ENCODE data around the gene SLC12A6.

The SLC12A6 gene

DNA sequence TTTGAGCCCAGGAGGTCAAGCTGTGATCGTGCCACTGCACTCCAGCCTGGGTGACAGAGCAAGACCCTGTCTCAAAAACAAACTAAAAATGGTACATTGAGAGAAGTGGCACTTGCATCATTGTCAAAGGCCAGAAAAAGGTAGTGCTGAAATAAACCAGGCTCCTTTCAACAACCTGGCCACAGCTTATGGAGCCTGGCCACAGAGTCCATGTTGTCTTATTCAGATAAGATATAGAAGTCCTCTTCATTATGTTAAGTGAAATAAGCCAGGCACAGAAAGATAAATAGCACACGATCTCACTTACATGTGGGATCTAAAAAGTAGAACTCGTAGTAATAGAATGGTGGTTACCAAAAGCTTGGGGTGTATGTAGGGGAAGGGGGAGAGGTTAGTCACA, 78.0 kb downstream of the SLC12A6 start:
- DNase-seq (ENCODE audit: low read depth in 2 of 2) = no peak

DNA sequence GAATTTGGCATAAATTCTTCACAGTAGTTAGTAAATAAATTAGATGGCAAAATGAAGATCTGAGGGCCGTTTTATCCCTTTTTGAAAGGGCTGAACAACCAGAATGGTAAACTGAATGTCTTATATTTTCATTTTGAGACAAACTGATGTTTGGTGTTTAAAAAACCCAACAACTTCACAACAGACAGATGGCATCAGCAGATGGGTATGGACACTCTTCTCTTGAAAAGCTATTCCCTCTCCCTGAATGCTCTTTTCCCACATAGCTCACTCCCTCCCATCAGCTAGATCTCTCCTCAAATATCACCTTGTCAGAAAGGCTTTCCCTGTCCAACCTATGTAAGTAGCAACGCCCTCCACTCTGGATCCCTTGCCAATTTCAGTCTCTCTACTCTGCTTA, 79.4 kb downstream of the SLC12A6 start:
- DNase-seq (ENCODE audit: low read depth in 2 of 2) = no peak

DNA sequence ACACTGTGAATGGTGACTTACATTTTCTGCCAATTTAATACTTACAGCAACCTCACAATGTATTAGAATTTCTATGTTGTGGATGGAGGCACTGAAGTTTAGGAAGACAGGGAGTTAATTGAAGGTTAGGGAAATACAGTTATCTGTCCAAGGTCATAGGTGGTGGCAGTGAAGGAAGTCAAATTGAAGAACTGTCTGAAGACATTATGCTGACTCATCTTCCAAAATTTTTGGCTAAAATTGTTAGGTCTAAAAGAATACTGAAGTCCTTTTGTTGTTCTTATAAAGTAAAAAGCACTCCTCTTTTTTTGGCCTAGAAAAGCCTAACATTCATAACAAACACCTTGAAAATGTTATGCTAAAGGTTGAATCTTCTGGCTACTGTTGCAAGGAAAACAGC, 85.0 kb downstream of the SLC12A6 start:
- no peak for DNase-seq (ENCODE audit: low read depth in 2 of 2)

DNA sequence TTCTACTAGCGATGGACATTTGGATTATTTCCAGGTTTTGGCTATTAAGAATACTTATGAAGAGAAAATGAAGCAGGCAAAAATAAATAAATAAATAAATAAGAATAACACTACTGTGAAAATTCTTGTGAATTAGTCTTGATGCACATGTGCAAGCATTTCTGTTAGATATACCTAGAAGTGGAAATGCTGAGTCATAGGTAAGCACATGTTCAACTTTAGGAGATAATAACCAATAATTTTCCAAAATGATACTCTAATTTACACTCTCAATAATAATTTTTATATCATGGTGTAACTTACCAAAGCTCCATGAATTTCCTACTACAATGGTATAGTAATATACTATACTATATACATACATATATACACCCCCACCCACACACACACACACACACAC, 89.4 kb downstream of the SLC12A6 start:
- DNase-seq (ENCODE audit: low read depth in 2 of 2) = no peak

DNA sequence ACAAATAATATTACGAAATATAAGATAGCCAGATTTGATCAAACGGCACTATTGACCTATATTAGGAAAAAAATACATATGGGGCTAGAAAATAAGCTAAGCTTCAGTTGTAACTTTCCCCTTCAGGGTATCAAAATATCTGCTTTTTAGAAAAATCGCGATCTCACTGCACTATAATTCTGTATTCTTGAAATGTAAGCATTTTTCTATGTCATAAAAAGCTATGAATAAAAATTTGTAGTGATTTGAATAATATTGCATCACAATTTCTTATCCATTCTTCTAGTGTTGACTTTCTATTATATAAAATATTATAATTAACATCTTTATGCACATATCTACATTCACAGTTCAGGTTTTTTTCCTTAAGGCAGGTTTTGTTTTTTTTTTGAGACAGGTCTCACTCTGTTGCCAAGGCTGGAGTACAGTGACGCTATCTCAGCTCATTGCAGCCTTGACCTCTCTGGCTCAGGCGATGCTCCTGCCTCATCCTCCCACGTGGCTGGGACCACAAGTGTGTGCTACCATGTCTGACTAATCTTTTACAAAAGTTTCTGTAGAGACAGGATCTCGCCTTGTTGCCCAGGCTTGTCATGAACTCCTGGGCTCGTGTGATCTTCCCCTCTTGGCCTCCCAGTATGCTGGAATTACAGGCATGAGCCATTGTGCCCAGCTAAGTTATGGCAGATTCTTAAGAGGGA, 91.2 kb downstream of the SLC12A6 start:
- DNase-seq (ENCODE audit: low read depth in 2 of 2) = peak in 1 of 2 donors; percentile 28

DNA sequence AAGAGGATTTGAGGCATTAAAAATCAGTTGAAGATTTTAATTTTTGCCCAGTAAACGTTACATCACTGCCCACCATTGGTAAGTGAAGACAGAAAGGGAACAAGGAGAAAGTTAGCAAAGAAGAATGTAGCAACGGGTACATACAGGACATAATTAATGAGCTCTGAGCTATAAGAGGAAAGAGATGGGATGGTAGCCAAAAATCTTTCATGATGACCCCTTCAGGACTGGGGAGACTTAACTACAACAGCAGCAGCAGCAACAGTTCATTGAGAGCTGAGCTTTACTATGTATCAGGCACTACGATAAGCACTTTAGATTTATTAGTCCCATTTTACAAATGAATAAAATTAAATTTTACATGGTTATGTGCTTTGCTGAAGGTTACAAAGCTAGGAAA, 94.4 kb downstream of the SLC12A6 start:
- no peak for DNase-seq (ENCODE audit: low read depth in 2 of 2)

DNA sequence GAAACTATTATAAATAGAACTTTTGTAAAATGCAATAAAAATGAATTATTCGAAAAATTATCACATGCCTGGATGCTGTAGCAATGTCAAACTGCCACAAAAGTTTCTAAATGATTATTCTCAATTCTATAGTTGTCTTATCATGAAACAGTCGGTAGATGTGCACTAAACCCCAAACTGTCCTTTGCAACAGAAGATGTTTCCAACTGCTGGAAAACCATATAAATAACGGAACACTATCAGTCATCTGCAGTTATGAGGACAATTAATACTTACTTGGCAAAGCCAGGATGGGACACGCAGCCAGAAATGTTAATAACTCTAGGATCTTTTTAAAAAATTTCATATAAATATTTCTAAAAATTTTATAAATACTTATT, 95.3 kb downstream of the SLC12A6 start:
- no peak for DNase-seq (ENCODE audit: low read depth in 2 of 2)

DNA sequence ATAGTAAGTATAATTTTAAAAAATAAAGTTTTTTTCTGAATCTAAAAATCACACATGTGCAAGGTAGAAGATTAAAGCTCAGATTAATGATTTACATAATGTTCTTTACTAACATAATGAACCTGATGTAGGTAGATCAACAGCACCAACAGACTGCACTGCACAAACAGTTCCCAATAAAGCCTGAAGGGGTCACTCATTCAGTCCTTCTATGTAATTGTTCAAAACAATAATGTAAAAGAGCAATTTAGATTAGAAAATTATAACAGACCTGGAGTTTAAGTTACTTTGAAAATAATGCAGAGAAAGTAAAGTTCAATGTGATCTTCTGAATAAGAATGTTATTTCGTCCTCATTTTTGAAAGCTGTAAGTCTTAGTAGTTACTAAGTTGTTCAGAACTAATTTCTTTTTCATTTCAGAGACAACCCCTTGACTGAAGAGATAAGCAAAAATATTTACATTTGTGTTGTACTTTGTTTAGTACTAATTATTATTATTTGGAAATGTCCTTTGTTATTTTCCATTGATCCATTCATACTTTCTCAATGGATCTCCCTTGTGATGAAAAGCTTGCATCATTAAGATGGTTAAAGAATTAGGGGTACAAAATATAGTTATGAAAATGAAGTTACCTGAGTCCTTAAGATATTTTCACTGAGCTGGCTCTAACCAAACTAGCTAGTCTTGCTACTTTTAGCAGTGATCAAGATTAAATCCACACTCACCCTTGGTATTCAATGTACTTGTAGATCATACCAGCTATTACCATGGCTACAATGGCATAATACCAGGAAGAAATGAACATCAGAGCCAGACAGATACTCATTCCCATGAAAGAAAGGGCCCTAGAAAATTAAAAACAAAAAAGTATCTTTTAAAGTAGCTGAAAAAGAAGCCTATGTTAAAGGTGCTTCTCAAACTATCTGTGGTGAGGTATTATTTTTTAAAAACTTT, 95.9 kb downstream of the SLC12A6 start:
- DNase-seq (ENCODE audit: low read depth in 2 of 2) = no peak

DNA sequence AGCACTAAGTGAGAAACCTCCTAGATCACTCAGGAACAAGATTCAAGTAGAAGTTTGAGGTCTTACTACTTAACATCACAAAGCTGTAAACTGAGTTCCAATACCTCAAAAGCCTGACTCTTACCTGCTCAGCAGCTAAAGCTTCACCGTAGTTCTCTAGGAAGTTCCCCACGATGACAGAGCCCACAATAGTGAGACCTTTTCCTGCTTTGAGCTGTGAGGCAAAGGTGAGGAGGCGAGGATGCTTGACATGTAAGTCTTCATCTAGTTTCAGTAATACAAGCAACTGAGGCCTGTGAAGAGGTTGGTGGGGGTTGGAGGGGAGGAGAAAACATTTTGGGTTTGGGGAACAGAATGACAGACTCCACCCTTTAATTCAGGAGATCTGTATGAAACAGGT, 97.0 kb downstream of the SLC12A6 start:
- DNase-seq (ENCODE audit: low read depth in 2 of 2) = no peak

DNA sequence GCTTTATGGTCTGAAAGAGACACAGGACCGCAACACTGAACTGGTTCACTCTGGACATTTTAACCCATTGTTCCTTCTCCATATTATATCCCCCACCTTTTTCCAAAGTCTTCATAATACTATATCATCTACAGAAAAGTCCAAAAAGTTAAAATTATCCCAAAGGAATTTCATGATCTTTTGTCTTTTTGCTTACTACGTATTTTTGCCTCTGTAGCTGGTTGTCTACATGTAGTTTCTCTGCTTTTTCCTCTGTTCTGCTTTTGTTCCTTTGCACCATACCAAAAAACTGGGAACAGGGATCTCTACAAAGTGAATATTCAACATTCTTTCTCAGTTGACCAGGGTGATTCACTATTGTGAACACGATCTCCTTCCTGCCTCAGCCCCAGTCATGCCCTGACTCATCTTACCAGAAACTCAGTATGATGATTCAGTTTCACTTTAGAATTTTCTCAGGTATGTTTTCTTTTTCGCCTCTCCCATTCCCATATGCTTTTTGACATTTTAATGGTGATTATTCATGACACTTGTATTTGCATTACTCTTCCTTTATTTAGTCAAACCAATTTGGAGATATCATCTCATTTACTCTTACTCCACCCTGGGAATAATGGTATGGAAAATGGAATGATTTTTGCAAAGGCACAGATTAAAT, 98.3 kb downstream of the SLC12A6 start:
- DNase-seq (ENCODE audit: low read depth in 2 of 2) = peak in 1 of 2 donors; percentile 28

DNA sequence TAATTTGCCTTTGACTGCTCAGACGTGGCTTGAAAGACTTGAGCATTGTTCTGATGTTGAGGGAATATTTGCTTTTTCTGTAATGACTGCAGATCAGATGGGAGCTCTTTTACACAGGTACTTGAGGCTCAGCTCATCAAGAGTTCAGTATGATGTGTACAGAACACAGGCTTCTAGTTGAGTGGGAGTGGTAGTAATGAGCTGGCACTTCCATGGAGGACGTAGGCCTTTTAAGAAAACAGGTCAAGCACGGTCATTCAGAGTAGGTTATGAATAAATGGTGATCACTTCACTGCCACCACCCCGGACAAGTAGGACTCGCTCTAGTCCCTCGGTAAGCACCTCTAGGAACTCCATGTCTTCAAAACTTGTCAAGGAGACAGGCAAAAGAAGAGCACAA, 104.0 kb downstream of the SLC12A6 start:
- DNase-seq (ENCODE audit: low read depth in 2 of 2) = no peak

DNA sequence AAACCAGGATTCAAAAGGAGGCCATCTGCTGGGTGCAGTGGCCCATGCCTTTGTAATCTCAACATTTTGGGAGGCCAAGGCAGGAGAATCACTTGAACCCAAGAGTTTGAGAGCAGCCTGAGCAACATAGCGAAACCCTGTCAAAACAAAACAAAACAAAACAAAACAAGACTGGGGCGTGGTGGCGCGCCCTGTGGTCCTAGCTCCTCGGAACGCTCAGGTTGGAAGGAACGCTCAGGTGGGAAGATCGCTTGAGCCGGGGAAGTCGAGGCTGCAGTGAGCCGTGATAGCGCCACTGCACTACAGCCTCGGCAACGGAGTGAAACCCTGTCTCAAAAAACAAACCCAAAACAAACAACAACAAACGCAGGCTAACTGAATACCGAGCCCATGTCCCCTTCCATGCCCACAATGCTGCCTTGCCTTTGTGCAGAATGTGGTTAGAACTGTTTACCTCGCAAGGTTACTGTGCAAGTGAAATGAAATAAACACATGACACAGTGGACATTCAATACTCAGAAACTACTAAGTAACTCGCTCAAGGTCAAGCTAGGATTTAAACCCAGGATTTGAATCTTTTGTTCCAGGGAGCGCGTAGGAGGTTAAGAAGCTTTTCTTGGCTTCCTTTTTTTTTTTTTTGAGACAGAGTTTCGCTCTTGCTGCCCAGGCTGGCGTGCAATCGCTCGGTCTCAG, 113.5 kb downstream of the SLC12A6 start:
- DNase-seq (ENCODE audit: low read depth in 2 of 2) = no peak

DNA sequence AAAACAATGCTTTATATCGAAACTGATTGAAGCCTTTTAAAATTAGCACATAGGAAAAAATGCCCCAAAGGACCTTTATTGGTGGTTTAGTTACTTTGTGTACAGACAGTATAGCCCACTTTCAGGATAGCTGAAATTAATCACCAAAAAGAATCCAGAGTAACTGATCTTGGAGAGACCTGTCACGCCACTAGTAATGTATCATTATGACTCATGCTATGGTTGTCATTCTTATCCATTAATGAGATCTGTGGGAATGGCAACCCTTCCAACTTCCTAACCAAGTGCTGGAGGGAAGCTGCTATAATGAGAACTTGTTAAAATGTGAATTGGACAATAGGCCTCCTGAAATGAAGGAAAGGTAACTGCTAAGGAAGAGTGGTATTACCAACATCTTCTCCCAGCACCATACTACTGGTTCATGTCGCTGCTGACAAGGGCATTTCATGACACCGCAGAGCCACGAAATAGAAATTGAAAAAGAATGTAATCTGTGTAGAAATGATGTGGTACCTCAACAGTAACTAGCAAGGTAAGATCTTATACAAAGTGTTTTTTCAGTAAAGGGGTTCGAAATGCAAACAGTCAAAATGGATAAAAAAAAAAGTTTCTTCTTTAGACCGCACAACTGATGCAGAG, 119.9 kb downstream of the SLC12A6 start:
- no peak for DNase-seq (ENCODE audit: low read depth in 2 of 2)

DNA sequence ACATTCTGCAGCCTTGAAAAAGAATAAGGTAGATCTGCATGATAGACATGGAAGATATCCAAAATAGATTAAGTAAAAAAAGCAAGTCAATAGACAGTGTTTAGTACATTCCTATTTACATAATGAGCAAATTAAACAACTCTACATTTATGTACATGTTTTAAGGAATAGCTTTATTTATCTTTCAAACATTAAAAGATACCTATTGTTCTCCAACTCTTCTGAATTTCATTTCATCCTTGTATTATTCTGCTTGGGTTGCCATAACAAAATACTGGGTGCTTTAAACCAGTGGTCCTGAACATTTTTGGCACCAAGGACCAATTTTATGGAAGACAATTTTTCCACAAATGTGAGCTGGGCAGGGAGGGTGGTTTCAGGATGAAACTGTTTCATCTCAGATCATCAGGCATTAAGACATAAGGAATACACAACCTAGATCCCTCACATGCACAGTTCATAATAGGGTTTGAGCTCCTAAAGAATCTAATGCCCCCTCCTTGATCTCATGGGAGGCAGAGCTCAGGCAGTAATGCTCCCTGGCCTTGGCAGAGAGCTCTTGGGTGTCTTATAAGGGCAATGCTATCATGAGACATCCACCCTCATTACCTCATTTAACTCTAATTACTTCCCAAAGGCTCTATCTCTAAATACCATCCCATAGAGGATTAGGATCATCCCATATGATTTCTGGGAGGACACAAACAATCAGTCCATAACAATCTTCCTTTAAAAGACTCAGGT, 120.9 kb downstream of the SLC12A6 start:
- no peak for DNase-seq (ENCODE audit: low read depth in 2 of 2)

DNA sequence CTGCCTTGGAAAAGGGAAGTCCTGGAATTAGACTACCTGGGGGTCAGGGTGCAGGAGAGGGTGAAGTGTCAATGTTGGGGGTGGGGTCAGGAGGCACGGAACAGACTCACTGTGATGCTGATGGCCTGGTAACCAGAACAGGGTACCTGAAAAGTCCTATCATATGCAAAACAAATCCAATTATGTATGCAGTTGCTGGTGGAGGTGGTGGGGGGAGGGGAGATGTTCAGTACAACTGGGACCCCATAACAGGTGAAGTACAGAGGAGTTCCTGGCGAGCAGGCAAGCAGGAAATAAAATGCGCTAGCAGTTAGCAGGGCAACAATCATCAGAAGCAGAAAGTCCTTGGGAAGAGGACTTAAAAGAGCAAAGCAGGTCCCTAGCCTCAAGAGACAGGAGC, 123.4 kb downstream of the SLC12A6 start:
- no peak for DNase-seq (ENCODE audit: low read depth in 2 of 2)

DNA sequence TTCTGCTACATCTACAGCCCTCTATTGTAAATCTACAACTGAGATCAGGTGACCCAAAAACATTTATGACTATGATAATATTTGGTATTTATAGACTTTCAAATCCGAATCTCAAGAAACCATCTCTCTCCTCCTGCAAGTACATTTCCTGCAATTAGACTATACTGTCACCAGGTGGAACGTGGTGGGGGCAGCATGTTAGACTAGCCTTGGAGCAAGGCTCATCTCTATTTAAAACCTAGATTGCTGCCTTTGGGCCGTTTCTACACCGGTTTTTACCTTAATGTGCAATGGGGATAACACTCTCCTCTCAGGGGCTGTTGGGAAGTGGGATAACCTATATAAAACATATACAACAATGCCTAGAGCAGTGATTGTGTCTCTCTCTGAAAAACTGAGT, 123.9 kb downstream of the SLC12A6 start:
- no peak for DNase-seq (ENCODE audit: low read depth in 2 of 2)

DNA sequence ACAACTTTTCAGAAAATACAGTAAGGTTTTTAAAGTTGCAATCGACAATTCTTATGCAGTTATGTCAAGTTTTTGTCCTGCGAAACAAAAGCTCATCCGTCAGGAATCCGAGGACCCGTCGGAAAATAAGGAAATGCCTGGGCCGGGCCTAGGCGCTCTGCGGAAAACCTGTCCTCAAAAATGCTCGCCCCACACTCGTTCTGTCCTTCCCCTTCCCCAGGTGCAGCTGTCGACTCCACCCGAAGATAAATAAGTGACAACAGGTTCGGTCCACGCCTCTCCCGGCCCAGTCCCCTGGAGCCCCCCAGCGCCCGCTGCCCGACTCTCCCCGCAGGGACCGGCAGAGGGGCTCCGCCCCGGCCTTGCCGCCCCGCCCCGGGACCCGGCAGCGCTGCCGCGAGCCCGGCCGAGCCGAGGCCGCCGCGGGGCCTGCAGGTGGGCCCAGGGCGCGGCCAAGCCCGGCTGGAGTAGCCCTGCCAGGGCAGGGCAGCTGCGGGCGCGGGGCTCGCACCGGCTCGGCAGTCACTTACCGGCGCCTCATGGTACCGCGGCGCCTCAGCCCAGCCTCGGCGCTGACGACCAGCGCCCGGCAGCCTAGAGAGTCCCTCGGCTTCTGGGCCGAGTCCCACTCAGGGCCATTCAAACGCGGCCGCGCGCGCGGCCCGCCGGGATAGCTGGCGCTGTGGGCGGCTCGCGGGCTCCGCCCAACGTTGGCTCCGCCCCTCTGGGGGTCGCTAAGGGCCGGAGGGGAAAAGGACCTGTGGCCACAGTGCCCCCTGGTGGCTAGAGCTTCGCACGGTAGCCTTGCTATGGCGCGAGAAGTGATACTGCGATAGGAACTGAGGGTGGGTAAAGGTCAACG, 127.9 kb downstream of the SLC12A6 start, which contains the start of gene KATNBL1:
TSS of gene KATNBL1 (minus strand) at position 676 of the 862 bp plus-strand sequence. CDS start 46,420 bp downstream, outside the sequence.
- DNase-seq (ENCODE audit: low read depth in 2 of 2) = peak; percentile 93 to 97

DNA sequence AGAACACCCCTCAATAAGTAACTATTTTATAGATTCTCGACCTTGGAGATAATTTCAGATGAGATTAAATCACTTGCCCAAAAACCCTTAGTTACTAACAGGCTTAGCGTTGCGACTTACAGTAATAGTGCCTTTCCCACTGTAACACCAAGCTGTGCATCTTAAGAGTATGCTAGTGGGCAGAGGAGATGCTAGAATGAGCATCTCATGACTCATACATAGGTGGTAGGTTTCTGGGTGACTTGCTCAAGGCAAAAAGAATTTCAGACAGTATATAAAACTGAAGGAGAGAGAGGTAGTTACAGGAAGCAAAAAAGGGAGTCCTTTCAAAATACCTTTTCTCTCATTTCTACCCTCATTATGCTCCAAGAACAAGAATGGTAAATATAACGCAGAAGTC, 131.6 kb downstream of the SLC12A6 start:
- no peak for DNase-seq (ENCODE audit: low read depth in 2 of 2)

DNA sequence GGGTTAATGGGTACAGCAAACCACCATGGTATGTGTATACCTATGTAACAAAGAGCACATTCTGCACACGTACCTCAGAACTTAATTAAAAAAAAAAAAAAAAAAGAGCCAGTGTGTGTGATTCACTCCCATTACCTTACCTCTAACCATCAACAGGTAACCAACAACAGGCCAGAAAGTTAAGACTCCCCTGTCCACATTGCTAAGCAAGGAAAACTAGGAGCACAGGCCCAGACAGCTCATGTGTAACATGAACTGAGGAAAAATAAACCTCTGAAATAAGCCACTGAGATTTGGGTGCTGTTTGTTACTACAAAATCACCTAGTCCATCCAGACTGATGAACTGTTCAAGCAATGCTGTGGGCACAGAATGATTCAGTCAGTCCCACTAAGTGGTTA, 133.6 kb downstream of the SLC12A6 start:
- no peak for DNase-seq (ENCODE audit: low read depth in 2 of 2)

DNA sequence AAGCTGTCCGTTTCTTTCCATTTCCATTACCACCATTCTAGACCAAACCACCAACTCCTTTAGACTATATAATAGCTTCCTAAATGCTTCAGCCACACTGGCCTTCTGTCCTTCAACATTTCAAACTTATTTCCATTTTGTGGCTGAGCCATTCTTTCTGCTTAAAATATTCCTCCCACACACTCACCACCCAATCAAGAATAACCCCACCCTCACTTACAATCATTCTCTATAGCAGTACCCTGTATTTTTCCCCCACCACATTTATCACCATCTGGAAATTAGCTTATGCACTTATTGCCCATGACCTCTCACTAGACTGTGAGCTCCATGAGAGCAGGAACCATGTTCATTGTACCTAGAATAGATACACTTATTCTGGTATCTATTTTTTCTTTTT, 134.3 kb downstream of the SLC12A6 start:
- no peak for DNase-seq (ENCODE audit: low read depth in 2 of 2)

Data from stimulated activated CD4-positive, alpha-beta T cell treated with anti-CD3 and anti-CD28 coated beads, Interleukin-15, amount 100 ng/mL, for 48 hours (primary cell).